HL-60 (cell line): ENCODE results near the gene DYNC1I1.

Experiments used
- DNase-seq, 2 experiments: peaks; one replicate each; pipeline ENCODE4 v3.0.0-alpha.2; 2010 to 2020; ENCODE audit warnings: low read depth in 1 of 2, low spot score in 1 of 2
- H3K27ac ChIP-seq: fragments of 250-450 bp; sonication (Bioruptor Pico); replicated peaks from 2 replicates; pipeline ENCODE4 v1.5.1; 2020; ENCODE audit warnings: mild to moderate bottlenecking, moderate library complexity
- H3K27me3 ChIP-seq: fragments of 250-450 bp; sonication (Bioruptor Pico); 2 replicates; pipeline ENCODE4 v1.5.1; 2021; ENCODE audit warnings: mild to moderate bottlenecking, moderate library complexity; ENCODE audit not compliant: insufficient read depth, poor library complexity, severe bottlenecking
- H3K4me3 ChIP-seq: replicated peaks from 2 replicates; pipeline ENCODE4 v1.5.1; 2011; ENCODE audit warnings: mild to moderate bottlenecking, control low read depth, low read length; ENCODE audit not compliant: insufficient read depth
- GABPA ChIP-seq: IDR thresholded peaks from 2 replicates; pipeline ENCODE4 v1.6.1; 2012; ENCODE audit warnings: low read depth
- POLR2AphosphoS5 ChIP-seq: IDR thresholded peaks from 2 replicates; pipeline ENCODE4 v1.6.1; 2012; ENCODE audit warnings: low read depth
- SPI1 ChIP-seq: IDR thresholded peaks from 2 replicates; pipeline ENCODE4 v1.6.1; 2012; ENCODE audit warnings: low read depth, mild to moderate bottlenecking, borderline replicate concordance
- TF ChIP-seq, protein P1 (sequence below): IDR thresholded peaks from 2 replicates; pipeline ENCODE4 v1.6.1; 2012; ENCODE audit warnings: low read depth; ENCODE audit not compliant: insufficient replicate concordance
- TF ChIP-seq, protein P2 (sequence below): IDR thresholded peaks from one replicate; pipeline ENCODE4 v1.5.1; 2011; ENCODE audit warnings: low read length, control low read depth, inconsistent platforms; ENCODE audit not compliant: insufficient read depth

The DYNC1I1 gene

GRCh38 chr7:96097835-96098234 lies 325.5 kb downstream of the DYNC1I1 start:
- DNase-seq: no peak
- Histone ChIP-seq H3K27ac (no peak overlapping the region), H3K4me3 (no peak overlapping the region), H3K27me3 (no peaks in the 10 kb centered on the region)
- TF ChIP-seq, protein P1, sequence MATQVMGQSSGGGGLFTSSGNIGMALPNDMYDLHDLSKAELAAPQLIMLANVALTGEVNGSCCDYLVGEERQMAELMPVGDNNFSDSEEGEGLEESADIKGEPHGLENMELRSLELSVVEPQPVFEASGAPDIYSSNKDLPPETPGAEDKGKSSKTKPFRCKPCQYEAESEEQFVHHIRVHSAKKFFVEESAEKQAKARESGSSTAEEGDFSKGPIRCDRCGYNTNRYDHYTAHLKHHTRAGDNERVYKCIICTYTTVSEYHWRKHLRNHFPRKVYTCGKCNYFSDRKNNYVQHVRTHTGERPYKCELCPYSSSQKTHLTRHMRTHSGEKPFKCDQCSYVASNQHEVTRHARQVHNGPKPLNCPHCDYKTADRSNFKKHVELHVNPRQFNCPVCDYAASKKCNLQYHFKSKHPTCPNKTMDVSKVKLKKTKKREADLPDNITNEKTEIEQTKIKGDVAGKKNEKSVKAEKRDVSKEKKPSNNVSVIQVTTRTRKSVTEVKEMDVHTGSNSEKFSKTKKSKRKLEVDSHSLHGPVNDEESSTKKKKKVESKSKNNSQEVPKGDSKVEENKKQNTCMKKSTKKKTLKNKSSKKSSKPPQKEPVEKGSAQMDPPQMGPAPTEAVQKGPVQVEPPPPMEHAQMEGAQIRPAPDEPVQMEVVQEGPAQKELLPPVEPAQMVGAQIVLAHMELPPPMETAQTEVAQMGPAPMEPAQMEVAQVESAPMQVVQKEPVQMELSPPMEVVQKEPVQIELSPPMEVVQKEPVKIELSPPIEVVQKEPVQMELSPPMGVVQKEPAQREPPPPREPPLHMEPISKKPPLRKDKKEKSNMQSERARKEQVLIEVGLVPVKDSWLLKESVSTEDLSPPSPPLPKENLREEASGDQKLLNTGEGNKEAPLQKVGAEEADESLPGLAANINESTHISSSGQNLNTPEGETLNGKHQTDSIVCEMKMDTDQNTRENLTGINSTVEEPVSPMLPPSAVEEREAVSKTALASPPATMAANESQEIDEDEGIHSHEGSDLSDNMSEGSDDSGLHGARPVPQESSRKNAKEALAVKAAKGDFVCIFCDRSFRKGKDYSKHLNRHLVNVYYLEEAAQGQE: no peak
- TF ChIP-seq SPI1: no peak

DNA sequence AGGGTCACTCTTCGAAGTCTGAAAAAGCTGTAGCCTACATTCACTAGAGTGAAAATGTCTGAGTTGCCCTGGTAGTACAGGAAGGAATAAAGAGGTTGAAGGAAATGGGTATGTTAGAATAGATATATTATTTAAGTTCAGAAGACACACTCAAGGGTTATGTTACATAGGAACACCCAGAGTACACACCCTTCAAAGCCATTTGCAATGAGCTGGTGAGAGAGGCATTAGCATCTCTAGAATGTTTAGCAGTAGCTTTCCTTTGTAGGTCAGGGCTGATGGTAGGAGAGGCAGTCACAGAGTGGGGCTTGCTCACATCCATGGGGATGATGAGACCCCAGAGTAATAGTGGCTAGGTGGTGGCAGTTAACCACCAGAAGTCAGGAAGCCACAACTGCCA lies 328.4 kb downstream of the DYNC1I1 start:
- Histone ChIP-seq H3K4me3 (no peak overlapping the region), H3K27me3 (no peaks in the 10 kb centered on the region), H3K27ac (no peak overlapping the region)
- no peak for DNase-seq
- no peak for TF ChIP-seq POLR2AphosphoS5
- TF ChIP-seq, protein P1: no peak
- TF ChIP-seq GABPA: no peak

GRCh38 chr7:96102096-96102811 lies 329.9 kb downstream of the DYNC1I1 start:
- Histone ChIP-seq H3K27me3 (no peaks in the 10 kb centered on the region), H3K27ac (no peak overlapping the region), H3K4me3 (no peak overlapping the region)
- TF ChIP-seq, protein P2, sequence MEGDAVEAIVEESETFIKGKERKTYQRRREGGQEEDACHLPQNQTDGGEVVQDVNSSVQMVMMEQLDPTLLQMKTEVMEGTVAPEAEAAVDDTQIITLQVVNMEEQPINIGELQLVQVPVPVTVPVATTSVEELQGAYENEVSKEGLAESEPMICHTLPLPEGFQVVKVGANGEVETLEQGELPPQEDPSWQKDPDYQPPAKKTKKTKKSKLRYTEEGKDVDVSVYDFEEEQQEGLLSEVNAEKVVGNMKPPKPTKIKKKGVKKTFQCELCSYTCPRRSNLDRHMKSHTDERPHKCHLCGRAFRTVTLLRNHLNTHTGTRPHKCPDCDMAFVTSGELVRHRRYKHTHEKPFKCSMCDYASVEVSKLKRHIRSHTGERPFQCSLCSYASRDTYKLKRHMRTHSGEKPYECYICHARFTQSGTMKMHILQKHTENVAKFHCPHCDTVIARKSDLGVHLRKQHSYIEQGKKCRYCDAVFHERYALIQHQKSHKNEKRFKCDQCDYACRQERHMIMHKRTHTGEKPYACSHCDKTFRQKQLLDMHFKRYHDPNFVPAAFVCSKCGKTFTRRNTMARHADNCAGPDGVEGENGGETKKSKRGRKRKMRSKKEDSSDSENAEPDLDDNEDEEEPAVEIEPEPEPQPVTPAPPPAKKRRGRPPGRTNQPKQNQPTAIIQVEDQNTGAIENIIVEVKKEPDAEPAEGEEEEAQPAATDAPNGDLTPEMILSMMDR: no peak
- TF ChIP-seq POLR2AphosphoS5 (no peak), GABPA (no peak), SPI1 (no peak)
- TF ChIP-seq, protein P1: no peak
- no peak for DNase-seq

DNA sequence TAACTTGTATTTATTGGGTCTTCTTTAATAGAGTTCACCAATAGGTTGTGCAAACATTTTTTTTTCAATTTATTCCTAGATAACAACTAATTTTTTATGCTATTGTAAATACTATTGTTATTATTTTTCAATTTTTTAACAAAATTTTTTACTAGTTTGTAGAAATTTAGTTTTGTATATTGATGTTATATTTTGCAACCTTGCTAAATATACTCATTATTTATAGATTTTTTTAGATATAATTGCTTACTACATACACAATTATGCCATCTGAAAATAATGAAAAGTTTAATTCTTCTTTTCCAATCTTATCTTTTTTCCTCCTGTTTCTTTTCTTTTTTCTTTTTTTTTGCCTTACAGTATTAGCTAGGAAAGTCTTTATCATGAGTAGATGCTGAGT lies 332.6 kb downstream of the DYNC1I1 start:
- TF ChIP-seq, protein P2: no peak
- TF ChIP-seq, protein P1: no peak
- TF ChIP-seq POLR2AphosphoS5 (no peak), GABPA (no peak)
- Histone ChIP-seq H3K4me3 (no peak overlapping the region), H3K27ac (no peak overlapping the region), H3K27me3 (no peaks in the 10 kb centered on the region)
- no peak for DNase-seq
